GM21825 (cell line): ENCODE data around the gene DNLZ.
"Not testable (repeated sequence)": the region's sequence is repeated elsewhere in the genome, so short reads cannot be mapped to it uniquely, and the experiment has no call there.

Experiments
- ATAC-seq: cut with Tn5 transposase; IDR thresholded peaks from one replicate; pipeline ENCODE4 v1.9.1; 2021; ENCODE audit warnings: mild to moderate bottlenecking, moderate library complexity; ENCODE audit not compliant: unreplicated experiment

The DNLZ gene

GRCh38 chr9:136320972-136321371, 42.6 kb downstream of the DNLZ start:
- ATAC-seq = not testable (repeated sequence)

- ATAC-seq = not testable (repeated sequence)
These were observed 43.6 kb downstream of the DNLZ start for GRCh38 chr9:136319955-136320354.

- ATAC-seq = not testable (repeated sequence)
These were observed 44.3 kb downstream of the DNLZ start for GRCh38 chr9:136319244-136319643.

DNA sequence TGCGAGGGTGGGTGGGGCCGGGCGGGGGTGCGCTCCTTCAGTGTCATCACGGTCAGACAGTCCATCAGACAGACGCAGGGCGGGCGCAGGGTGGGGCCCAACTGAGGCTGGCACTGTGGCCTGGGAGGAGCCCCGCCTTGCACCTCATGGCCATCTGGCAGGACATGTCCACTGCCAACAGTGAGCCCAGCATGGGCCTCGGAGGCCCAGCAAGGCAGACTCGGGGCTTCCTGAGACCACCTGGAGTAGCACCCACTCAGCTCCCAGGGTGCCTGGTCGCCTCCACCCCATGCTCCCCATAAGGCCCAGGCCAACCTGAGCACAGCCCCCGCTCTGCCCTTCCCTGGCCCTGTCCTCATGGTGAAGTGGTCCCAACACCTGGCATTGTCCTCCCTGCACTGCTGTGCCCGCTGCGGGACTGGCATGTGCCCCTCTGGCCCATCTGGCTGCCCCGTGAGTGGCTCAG, 44.7 kb downstream of the DNLZ start:
- no peak for ATAC-seq

- ATAC-seq = no peak
These were observed 45.3 kb downstream of the DNLZ start for GRCh38 chr9:136318111-136318775.

GRCh38 chr9:136317695-136318094, 45.8 kb downstream of the DNLZ start:
- ATAC-seq = no peak

DNA sequence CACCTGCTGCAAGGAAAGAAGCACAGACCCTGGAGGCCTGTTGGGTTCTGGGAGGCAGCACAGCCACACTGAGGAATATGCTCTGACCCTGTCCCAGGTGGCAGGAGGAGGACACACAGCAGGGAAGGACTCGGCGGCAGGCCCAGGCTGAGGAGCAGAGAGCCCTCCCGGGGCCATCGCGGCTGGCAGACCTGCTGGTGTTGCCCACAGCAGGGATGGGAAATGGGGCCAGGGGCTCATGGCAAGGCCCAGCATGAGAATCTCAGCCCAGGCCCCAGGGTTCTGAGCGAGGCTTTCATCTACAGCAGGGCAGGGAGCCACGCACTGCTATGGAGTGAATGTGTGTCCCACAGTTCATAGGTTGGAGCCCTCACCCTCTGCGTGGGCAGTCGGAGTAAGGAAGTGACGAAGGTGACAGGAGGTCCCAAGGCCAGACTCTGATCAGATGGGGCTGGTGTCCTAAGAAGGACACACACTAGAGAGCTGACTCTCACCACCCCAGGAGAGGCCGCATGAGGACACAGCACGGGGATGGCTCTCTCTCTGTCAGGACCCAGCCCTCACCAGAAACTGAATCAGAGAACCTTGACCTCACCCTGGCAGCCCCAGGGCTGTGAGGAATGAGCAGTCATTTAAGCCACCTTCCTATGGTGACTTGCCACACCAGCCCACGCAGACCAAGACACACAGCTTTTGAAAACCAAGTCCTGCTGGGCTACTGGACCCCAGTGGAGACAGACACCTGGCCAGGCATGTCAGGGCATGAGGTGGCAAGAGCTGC, 46.5 kb downstream of the DNLZ start:
- ATAC-seq = no peak

- ATAC-seq = no peak
These were observed 47.2 kb downstream of the DNLZ start for GRCh38 chr9:136316271-136316751.

- ATAC-seq = no peak
These were observed 48.6 kb downstream of the DNLZ start for GRCh38 chr9:136314944-136315343.

DNA sequence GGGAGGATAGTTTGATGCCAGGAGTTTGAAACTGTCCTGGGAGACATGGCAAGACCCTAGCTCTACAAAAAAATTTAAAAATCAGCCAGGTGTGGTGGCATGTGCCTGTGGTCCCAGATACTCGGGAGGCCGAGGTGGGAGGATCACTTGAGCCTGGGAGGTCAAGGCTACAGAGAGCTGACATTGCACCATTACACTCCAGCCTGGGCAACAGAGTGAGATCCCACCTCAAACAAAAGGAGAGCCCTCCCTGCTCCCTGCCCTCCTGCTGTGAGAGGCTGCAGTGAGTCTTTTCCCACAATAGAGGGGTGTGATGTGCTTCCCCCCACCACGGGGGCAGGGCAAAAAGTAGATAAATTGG, 49.5 kb downstream of the DNLZ start:
- ATAC-seq = no peak

- ATAC-seq = no peak
These were observed 50.2 kb downstream of the DNLZ start for GRCh38 chr9:136313111-136314055.

DNA sequence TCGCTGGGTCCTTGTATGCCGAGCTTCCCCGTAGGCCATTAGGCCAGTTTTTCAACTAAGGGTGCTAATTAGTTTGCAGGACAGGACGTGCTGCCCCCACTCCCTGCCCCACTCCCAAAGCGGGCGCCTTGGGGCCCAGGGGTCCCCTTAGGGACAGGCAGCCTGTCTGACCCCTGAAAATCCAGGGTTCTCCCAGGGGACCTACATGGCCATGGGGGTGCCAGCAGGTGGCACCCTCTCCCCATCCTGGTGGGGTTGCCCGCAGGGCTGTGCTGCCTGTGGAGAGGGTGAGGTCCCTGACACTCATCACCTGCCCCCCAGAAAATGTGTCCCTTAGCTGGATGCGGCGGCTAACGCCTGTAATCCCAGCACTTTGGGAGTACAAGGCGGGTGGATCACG, 51.1 kb downstream of the DNLZ start:
- no peak for ATAC-seq

DNA sequence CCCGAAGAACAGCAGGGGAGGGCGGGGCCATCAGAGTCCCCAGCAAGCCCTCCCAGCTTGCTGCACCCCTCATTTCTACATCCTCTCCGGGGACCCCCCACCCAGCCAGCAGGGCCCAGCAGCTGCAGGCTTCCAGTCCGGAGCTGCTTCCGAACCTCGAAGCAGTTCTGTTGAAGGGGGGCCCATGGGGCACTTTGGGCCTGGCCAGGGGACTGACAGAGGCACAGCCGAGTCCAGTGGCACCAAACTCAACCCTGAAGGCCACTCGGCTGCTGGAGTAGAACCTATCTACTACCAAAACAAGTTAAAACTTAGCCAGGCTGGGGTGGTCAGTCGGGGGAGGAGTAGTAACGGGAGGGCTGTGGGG, 51.6 kb downstream of the DNLZ start:
- no peak for ATAC-seq

DNA sequence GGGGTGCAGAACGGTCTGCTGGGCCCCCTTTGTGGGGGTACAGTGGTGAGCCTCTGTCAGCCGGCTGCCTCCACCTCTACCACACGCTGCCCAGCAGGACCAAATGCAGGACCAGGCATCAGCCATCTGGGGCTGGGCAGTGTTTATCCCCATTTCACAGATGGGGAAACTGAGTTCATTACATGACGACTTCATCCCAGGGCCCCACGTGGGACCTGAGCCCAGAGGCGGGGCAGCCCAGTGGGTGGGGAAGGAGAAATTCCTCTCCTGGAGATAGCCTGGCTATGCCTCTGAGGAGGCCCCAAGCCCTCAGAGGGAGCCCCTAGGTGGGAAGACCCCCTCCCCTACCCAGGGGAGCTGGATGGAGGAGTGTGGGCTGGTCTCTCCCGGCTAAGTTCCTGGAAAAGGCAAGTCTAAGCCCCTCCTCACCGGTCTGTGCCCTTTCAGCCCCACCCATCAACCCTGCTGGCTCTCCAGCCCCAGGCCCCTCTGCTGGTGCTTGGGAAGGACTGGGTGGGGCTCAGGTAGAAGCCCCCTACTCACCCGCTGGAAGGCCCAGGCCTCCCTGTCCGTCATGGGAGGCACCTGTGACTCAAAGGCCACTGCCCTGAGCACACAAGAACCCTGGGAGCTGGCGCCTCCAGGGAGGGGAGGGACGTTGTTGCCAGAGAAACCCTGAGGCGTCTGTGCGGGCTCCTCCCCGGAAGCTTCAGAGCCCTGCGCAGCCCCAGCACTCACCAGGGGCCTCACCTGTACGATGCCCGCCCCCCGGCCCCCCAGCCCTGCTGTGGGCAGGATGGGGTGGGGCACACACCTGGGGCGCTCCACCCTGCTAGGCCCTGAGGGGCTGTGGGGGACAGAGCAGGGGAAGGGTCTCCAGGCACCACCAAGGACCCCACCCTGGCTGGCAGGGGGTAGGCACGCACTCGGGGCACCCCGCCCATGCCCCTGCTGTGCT, 52.2 kb downstream of the DNLZ start:
- ATAC-seq = no peak

- no peak for ATAC-seq
These were observed 53.1 kb downstream of the DNLZ start for GRCh38 chr9:136310273-136311030.

DNA sequence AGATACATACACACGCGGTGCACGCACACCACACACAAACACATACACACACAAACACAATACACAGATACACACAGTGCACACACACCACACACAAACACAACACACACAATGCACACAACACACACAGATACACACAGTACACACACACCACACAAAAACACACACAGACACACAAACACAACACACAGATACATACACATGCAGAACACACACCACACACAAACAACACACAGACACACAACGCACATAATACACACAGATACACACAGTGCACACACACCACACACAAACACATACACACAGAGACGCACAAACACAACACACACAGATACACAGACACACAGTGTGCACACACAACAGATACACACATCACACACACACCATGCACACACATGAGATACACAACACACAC, 53.7 kb downstream of the DNLZ start:
- no peak for ATAC-seq
